Spleen (tissue), 11 donors: Measurements from ENCODE around the gene MESP2. TPM values are rescaled to one million over a fixed set of nuclear protein-coding genes. Genes with fewer than 3 reads are reported as not detected.

Experiments
- DNase-seq: peaks from one replicate; pipeline ENCODE4 v3.0.0-alpha.2; 2020
- H3K27ac ChIP-seq, 8 donors: fragments of 200-600 bp; sonication (generic) in 7 of 8; 1 replicate in 4 of 8; 2 replicates in 4 of 8; pipeline versions ENCODE4 v1.5.0 to v1.8.0; 2016 to 2021; ENCODE audit warnings: inconsistent platforms in 4 of 8, mild to moderate bottlenecking in 4 of 8, moderate library complexity in 1 of 8
- H3K27me3 ChIP-seq, 7 donors: fragments of 200-600 bp; sonication (generic) in 6 of 7; replicated peaks in 1 of 7; 1 replicate in 4 of 7; 2 replicates in 3 of 7; pipeline versions ENCODE4 v1.5.0 to v1.8.0; 2016 to 2021; ENCODE audit warnings: inconsistent platforms in 3 of 7, mild to moderate bottlenecking in 1 of 7
- H3K36me3 ChIP-seq, 6 donors: fragments of 200-600 bp; sonication (generic) in 5 of 6; 1 replicate in 4 of 6; 2 replicates in 2 of 6; pipeline versions ENCODE4 v1.5.0 to v1.8.0; 2016 to 2021; ENCODE audit warnings: inconsistent platforms in 2 of 6
- H3K4me1 ChIP-seq, 6 donors: fragments of 200-600 bp; sonication (generic) in 5 of 6; 1 replicate in 3 of 6; 2 replicates in 3 of 6; pipeline versions ENCODE4 v1.5.0 to v1.8.0; 2016 to 2021; ENCODE audit warnings: inconsistent platforms in 3 of 6
- H3K4me3 ChIP-seq, 8 donors: fragments of 200-600 bp; sonication (generic) in 7 of 8; 1 replicate in 4 of 8; 2 replicates in 4 of 8; pipeline versions ENCODE4 v1.5.0 to v1.8.0; 2016 to 2021; ENCODE audit warnings: inconsistent platforms in 4 of 8, mild to moderate bottlenecking in 4 of 8, moderate library complexity in 2 of 8
- H3K9me3 ChIP-seq, 8 donors: fragments of 200-600 bp; sonication (generic) in 7 of 8; 1 replicate in 4 of 8; 2 replicates in 4 of 8; pipeline versions ENCODE4 v1.5.0 to v1.8.0; 2016 to 2021; ENCODE audit warnings: inconsistent platforms in 4 of 8
- POLR2A ChIP-seq, 3 donors: fragments of 450-650 bp; IDR thresholded peaks; one replicate each; pipeline ENCODE4 v1.5.1; 2017; ENCODE audit warnings: antibody characterized with exemption in 3 of 3, mild to moderate bottlenecking in 1 of 3
- POLR2AphosphoS5 ChIP-seq, 3 donors: sonication (generic); formaldehyde crosslinking; IDR thresholded peaks; one replicate each; pipeline ENCODE4 v1.5.1; 2017; ENCODE audit warnings: antibody characterized with exemption in 3 of 3
- WGBS, 5 donors: extraction: QIAGEN DNeasy Blood & Tissue Kit in 3 of 5; methylation state at CpG; one replicate each; pipeline versions ENCODE4 v1.1.5 to v1.1.7; 2013 to 2018; 5-methylcytosine and 5-hydroxymethylcytosine counted together
- intact Hi-C: fragments of 100-400 bp; cut with DNase I; formaldehyde crosslinking; loops from one replicate; pipeline ENCODE4 v1.15.0; 2023; ENCODE audit warnings: low total_unique reads
- polyA plus RNA-seq, 3 donors: library from polyadenylated mRNA; stranded (reverse); fragments of 200-250 nt; gene quantifications; one replicate each; pipeline ENCODE4 v1.2.1, GENCODE V29; 2013
- total RNA-seq, 7 donors: library from RNA; depleted of rRNA in 3 of 7; stranded (reverse); fragments of >200 nt in 3 of 7; fragmentation: NEBNext Ultra II Directional in 4 of 7; extraction: Animal tissue kit (Norgen Biotek cat#: 25700) in 4 of 7; gene quantifications; one replicate each; pipeline versions ENCODE4 v1.1.0 to v1.2.1, GENCODE V29; 2016 to 2021
- TF ChIP-seq, protein P1 (sequence below), 11 experiments: fragments of 200-600 bp in 7 of 11; fragments of 450-650 bp in 4 of 11; sonication (generic) in 4 of 11; IDR thresholded peaks in 8 of 11; conservative IDR thresholded peaks in 3 of 11; 1 replicate in 7 of 11; 2 replicates in 4 of 11; pipeline versions ENCODE4 v1.4.0 to v1.8.0; 2016 to 2021; ENCODE audit warnings: antibody characterized with exemption in 11 of 11, inconsistent platforms in 4 of 11, mild to moderate bottlenecking in 1 of 11
- donor health status: healthy with polysubstance abuse.
- donor health status: DM: no; HTN: no; CAD: no; lungs with moderate emphysema.
- donor health status: DM: no; HTN: no; CAD: no.
- donor health status: Bipolar disorder and iron deficiency.
- donor health status: healthy.
- donor health status: DM: no; HTN: no; CAD: no.
- donor health status: DM: yes; HTN: yes; CAD: no.

The MESP2 gene
- total and polyA plus RNA-seq, 10 donors: 0.05 TPM; not detected in 9

DNA sequence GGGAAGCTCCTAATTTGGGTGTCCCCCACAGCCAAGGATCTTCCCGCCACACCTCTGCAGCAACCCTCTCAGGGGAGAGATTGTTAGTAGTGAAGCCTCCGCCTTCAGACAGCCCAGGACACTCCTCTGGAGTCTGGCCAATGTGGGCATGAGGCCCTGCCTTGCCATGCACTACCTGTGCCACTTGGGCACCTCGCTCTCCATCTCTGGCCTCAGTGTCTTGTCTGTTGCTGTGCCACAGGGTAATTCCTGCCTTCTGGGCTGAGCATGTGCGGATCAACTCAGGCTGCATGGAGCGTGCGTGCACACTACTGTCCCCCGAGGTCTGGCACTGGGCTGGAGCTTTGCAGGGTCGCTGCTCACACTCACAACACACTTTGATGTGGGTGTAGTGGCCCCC, 17.2 kb upstream of the MESP2 start:
- Histone ChIP-seq H3K4me1 (peaks cover 0 to 13% (median 0%) of the 10 kb centered on the region in 6 donors), H3K36me3 (no peaks in the 10 kb centered on the region), H3K9me3 (no peaks in the 10 kb centered on the region), H3K27ac (no peak overlapping the region), H3K4me3 (no peak overlapping the region), H3K27me3 (peaks cover 0 to 24% (median 0%) of the 10 kb centered on the region in 7 donors)
- TF ChIP-seq POLR2AphosphoS5 (IDR thresholded peaks at IDR 0.05): no peak
- TF ChIP-seq, protein P1, sequence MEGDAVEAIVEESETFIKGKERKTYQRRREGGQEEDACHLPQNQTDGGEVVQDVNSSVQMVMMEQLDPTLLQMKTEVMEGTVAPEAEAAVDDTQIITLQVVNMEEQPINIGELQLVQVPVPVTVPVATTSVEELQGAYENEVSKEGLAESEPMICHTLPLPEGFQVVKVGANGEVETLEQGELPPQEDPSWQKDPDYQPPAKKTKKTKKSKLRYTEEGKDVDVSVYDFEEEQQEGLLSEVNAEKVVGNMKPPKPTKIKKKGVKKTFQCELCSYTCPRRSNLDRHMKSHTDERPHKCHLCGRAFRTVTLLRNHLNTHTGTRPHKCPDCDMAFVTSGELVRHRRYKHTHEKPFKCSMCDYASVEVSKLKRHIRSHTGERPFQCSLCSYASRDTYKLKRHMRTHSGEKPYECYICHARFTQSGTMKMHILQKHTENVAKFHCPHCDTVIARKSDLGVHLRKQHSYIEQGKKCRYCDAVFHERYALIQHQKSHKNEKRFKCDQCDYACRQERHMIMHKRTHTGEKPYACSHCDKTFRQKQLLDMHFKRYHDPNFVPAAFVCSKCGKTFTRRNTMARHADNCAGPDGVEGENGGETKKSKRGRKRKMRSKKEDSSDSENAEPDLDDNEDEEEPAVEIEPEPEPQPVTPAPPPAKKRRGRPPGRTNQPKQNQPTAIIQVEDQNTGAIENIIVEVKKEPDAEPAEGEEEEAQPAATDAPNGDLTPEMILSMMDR (IDR thresholded peaks at IDR 0.05 in 8 of 11, conservative IDR thresholded peaks at IDR 0.05 in 3 of 11): no peak
- no peak for TF ChIP-seq POLR2A (IDR thresholded peaks at IDR 0.05)
- WGBS, 5 donors: 83 to 91% (median 90%) methylated on average over 3 to 8 of the region's 8 CpGs
- DNase-seq: no peak
- intact Hi-C loops: no loop called here

- H3K9me3 ChIP-seq: no peaks in the 10 kb centered on the region
- no peak for TF ChIP-seq POLR2AphosphoS5 (IDR thresholded peaks at IDR 0.05)
- TF ChIP-seq, protein P1 (IDR thresholded peaks at IDR 0.05 in 8 of 11, conservative IDR thresholded peaks at IDR 0.05 in 3 of 11): no peak
- no peak for TF ChIP-seq POLR2A (IDR thresholded peaks at IDR 0.05)
- no peak overlapping the region for H3K4me3 ChIP-seq
- no peaks in the 10 kb centered on the region for H3K36me3 ChIP-seq
- peaks cover 0 to 24% (median 0%) of the 10 kb centered on the region in 7 donors for H3K27me3 ChIP-seq
- H3K27ac ChIP-seq: no peak overlapping the region
- H3K4me1 ChIP-seq: peaks cover 0 to 13% (median 0%) of the 10 kb centered on the region in 6 donors
- DNase-seq: no peak
- intact Hi-C loops: loop anchor here (5.0 to 10.0 kb wide), 2 partner anchors 117 to 325 kb away; no protein-coding TSS in a partner anchor
- WGBS, 5 donors: 86 to 92% (median 90%) methylated on average over 3 of the region's 3 CpGs
These were observed 16.3 kb upstream of the MESP2 start for GRCh38 chr15:89759835-89760234.

DNA sequence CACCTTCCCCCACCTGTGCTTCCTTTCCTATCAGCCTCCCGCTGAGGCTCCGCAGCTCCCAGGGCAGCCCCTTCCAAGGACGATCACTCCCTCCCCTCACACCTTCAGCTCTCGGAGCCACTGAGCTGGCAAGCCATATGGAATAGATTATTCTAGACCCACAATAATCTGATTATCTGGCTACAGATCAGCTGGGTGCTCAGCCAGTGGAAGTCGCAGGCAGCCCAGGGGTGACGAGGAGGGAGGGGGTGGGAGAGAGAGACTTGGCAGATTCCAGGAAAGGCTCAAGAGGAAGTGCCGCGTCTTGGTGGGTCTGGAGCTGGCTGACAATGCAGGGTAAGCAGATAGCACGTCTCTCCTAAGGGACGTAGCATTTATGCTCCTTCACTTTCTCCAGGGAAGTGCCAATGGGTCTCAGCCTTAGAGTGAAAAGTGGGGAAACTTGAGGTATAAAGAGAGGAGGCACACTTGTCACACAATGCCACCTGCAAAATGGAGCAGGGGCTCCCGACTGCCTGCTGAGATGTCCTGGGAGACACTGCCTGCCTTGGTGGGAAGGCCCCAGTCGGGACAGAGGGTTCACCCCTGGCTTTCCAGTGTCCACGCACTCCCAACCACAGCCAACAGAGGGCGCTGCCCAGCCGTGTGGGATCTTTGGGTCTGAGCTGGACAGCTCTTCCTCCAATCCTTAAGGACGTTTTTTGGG, 15.7 kb upstream of the MESP2 start:
- Histone ChIP-seq H3K9me3 (no peaks in the 10 kb centered on the region), H3K27me3 (peaks cover 0 to 24% (median 0%) of the 10 kb centered on the region in 7 donors), H3K4me3 (no peak overlapping the region), H3K36me3 (no peaks in the 10 kb centered on the region), H3K4me1 (peaks cover 0 to 13% (median 0%) of the 10 kb centered on the region in 6 donors), H3K27ac (peak overlapping the region in 1 of 8 donors; percentile 0)
- intact Hi-C loops: loop anchor here (5.0 to 10.0 kb wide), 2 partner anchors 117 to 324 kb away; no protein-coding TSS in a partner anchor
- DNase-seq: peak; percentile 94
- TF ChIP-seq POLR2A (IDR thresholded peaks at IDR 0.05): no peak
- TF ChIP-seq, protein P1 (IDR thresholded peaks at IDR 0.05 in 8 of 11, conservative IDR thresholded peaks at IDR 0.05 in 3 of 11): peak; percentile 62 to 97 (median 92)
- peak in 1 of 3 donors; percentile 23 for TF ChIP-seq POLR2AphosphoS5 (IDR thresholded peaks at IDR 0.05)
- WGBS, 5 donors: 36 to 47% (median 39%) methylated on average over 12 to 16 of the region's 16 CpGs
